GM12891 (cell line): ENCODE results near the gene RPUSD1.

Experiments used
- PAX5 ChIP-seq: IDR thresholded peaks from 2 replicates; pipeline ENCODE4 v1.6.1; 2011; ENCODE audit warnings: low read length, moderate library complexity, mild to moderate bottlenecking; ENCODE audit not compliant: insufficient read depth, severe bottlenecking
- POLR2A ChIP-seq: IDR thresholded peaks from 2 replicates; pipeline ENCODE4 v1.6.1; 2011; ENCODE audit warnings: low read depth, low read length, control low read depth
- POLR2AphosphoS5 ChIP-seq: IDR thresholded peaks from 2 replicates; pipeline ENCODE4 v1.6.1; 2011; ENCODE audit warnings: low read depth, low read length, control low read depth
- POU2F2 ChIP-seq: IDR thresholded peaks from 2 replicates; pipeline ENCODE4 v1.6.1; 2011; ENCODE audit warnings: low read depth, mild to moderate bottlenecking, control low read depth, low read length, moderate library complexity
- SPI1 ChIP-seq: IDR thresholded peaks from 2 replicates; pipeline ENCODE4 v1.6.1; 2011; ENCODE audit warnings: low read depth, low read length, control low read depth
- TAF1 ChIP-seq: IDR thresholded peaks from 2 replicates; pipeline ENCODE4 v1.6.1; 2011; ENCODE audit warnings: low read depth, low read length, control low read depth

GRCh38 chr16:797686-798085, 9.5 kb upstream of the RPUSD1 start:
- TF ChIP-seq POLR2AphosphoS5 (no peak), POLR2A (no peak), TAF1 (no peak), SPI1 (no peak), PAX5 (no peak), POU2F2 (no peak)
